HG03135 (cell line): ENCODE results near the gene EVL.
"Not testable (repeated sequence)": the region's sequence is repeated elsewhere in the genome, so short reads cannot be mapped to it uniquely, and the experiment has no call there.

ENCODE experiments used
- ATAC-seq: cut with Tn5 transposase; IDR thresholded peaks from one replicate; pipeline ENCODE4 v1.9.1; 2021; ENCODE audit warnings: mild to moderate bottlenecking, moderate library complexity; ENCODE audit not compliant: unreplicated experiment

EVL gene

GRCh38 chr14:100144996-100145646, 79.9 kb downstream of the EVL start:
- ATAC-seq: no peak

- ATAC-seq: no peak
These were observed 80.7 kb downstream of the EVL start for GRCh38 chr14:100145682-100146464.

- no peak for ATAC-seq
These were observed 81.4 kb downstream of the EVL start for GRCh38 chr14:100146531-100147091.

DNA sequence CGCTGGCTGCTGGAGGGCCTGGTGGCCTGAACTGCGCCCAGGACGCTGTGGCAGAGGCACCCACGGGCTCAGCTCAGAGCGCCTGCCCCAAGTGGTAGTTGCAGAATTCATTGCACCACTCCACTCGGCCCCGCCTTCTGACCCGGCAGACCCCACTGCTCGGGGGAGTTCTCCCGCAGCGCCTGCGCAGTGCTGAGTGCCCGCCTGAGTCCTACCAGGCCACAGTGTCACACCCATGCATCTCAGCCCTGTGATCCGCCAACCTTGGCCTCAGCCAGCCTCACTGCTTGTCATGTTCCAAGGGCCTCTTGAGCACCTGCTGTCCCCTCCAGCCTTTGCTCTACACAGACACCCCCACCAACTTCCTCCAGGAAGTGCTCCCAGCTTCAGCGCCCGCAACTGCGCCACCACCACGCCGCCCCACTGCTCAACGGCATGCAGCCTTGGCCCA, 82.0 kb downstream of the EVL start:
- no peak for ATAC-seq

- ATAC-seq: no peak
These were observed 82.7 kb downstream of the EVL start for GRCh38 chr14:100147691-100148464.

GRCh38 chr14:100148837-100149731, 83.9 kb downstream of the EVL start:
- ATAC-seq: no peak

DNA sequence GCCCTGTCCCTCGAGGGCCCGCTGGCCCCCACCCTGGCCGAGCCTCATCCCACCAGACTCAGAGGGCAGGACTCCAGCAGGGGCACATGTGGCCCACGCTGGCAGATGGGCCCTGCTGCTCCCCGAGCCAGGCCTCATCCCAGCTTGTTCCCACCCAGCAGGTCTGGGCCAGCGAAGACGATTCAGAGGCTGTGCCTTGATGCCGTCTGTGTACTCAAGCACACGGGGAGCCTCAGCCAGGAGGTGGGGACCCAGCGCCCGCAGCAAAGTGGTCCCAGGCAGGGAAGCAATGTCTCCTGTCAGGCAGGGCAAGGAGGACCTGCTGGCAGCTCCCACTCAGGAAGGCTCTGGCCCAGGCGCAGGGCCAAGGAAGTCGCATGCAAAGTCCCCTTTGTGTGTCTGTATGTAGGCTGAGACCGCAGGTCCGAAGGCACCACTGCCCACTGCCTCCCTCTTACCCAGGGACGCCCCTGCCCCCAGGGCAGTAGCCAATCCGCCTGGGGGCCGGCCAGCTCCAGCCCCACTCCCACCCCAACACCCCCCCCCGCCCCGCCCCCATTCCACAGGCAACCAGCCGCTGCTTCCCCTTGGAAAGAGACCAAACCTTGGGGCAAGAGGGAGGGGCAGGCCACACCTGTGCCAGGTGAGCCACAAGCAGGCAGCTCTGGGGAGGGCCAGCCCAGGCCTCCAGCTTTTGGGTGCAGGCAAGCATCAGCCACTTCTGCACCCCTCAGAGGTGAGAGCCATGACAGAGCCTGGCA, 84.8 kb downstream of the EVL start:
- ATAC-seq: no peak

DNA sequence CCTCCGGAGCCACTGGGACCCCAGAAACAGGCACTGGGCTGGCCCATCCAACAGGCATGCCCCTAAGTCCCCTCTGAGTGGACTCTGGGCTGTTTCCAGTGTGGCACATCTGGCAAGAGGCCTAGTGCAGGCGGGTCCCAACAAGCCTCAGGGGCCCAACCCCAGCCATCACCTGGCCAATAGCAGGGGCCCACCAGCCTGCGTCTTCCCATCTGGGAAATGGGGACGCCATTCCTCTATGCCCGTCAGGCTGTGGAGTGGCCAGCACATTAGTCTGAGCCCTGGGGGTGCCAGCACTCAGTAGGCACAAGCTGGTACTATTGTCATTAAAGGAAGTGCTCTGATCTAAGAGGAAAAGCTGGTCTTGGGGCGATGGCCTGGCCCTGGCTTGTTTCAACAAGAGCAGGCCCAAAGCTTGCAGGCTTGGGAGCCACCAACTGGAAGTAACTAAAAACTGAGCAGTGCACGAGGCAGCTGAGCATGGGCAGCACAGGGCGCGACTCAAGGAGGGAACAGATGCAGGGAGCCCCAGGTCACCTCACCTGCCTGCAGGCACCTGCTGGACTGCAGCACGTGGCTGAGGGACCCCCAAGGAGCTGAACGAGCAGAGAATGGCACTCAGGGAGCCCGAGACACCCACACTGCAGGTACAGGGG, 85.8 kb downstream of the EVL start:
- ATAC-seq: no peak

- no peak for ATAC-seq
These were observed 86.9 kb downstream of the EVL start for GRCh38 chr14:100152091-100152490.

- no peak for ATAC-seq
These were observed 88.3 kb downstream of the EVL start for GRCh38 chr14:100153560-100153959.

GRCh38 chr14:100155049-100155621, 89.9 kb downstream of the EVL start:
- ATAC-seq: no peak

GRCh38 chr14:100155756-100156616, 90.8 kb downstream of the EVL start:
- no peak for ATAC-seq

- no peak for ATAC-seq
These were observed 91.6 kb downstream of the EVL start for GRCh38 chr14:100156776-100157175.

DNA sequence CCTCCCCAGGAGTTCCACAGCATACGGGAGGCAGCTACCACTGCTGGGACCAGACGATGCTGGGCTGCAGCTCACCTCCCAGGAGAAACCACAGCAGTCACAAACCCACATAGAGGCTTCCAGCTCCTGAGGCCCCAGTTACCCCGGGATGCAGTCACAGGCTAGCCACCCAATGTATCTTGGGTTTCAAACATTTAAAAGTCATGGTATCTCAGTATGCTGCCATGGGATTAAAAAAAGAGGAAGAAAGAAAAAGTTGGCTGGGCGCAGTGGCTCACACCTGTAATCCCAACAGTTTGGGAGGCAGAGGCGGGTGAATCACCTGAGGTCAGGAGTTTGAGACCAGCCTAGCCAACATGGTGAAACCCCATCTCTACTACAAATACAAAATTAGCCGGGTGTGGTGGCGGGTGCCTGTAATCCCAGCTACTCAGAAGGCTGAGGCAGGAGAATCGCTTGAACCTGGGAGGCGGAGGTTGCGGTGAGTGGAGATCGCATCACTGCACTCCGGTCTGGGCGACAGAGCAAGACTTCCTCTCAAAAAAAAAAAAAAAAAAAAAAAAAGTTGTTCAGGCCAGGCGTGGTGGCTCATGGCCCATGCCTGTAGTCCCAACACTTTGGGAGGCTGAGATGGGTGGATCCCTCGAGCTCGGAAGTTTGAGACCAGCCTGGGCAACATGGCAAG, 92.5 kb downstream of the EVL start:
- ATAC-seq: not testable (repeated sequence)

- no peak for ATAC-seq
These were observed 93.4 kb downstream of the EVL start for GRCh38 chr14:100158566-100159093.

GRCh38 chr14:100159094-100159864, 94.1 kb downstream of the EVL start, which contains the start of gene DEGS2:
DEGS2 (minus strand) TSS chr14:100159645; CDS start chr14:100159587, 58 bp downstream.
- ATAC-seq: peak; percentile 61
